ENCODE measurements around the gene IGFBP2. TPM values are rescaled to one million over a fixed set of nuclear protein-coding genes. Genes with fewer than 3 reads are reported as not detected.
A peak's percentile ranks its signal among the peaks of the same experiment; 100 is the strongest.

Gene IGFBP2
- total RNA-seq, 1 donor from 2014 or later, result 208 TPM

DNA sequence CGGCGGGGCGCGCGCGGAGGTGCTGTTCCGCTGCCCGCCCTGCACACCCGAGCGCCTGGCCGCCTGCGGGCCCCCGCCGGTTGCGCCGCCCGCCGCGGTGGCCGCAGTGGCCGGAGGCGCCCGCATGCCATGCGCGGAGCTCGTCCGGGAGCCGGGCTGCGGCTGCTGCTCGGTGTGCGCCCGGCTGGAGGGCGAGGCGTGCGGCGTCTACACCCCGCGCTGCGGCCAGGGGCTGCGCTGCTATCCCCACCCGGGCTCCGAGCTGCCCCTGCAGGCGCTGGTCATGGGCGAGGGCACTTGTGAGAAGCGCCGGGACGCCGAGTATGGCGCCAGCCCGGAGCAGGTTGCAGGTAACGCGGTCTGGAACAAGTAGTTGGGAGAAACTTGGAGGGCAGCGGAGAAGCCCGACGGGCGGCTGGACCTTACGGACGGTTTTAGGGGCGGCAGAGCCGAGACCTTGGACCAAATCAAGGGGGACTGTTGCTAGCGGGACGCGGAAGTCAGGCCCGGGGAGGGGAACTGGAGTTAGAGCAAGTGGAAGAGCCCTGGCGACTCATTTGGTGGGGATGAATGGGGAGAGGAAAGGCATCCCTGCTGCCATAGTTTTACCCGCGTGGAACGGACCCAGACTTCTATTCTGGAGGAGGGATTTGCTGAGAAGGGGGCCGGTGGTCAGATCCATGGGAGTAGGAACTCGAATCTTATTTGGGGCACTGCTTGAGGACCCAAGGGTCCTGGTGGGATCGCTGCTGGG, 573 bp downstream of the IGFBP2 start:
- H3K36me3 Mint-ChIP-seq (ENCODE audit: unreplicated experiment), result peaks cover 5% of the 10 kb centered on the region
- peaks cover 35% of the 10 kb centered on the region for H3K9me3 Mint-ChIP-seq (ENCODE audit: unreplicated experiment)
- H3K4me1 Mint-ChIP-seq (ENCODE audit: low read depth, unreplicated experiment), result peaks cover 28% of the 10 kb centered on the region
- peak; percentile 66 for DNase-seq
- peak overlapping the region; percentile 98 for H3K4me3 Mint-ChIP-seq (ENCODE audit: unreplicated experiment)
- TF ChIP-seq, protein P1, sequence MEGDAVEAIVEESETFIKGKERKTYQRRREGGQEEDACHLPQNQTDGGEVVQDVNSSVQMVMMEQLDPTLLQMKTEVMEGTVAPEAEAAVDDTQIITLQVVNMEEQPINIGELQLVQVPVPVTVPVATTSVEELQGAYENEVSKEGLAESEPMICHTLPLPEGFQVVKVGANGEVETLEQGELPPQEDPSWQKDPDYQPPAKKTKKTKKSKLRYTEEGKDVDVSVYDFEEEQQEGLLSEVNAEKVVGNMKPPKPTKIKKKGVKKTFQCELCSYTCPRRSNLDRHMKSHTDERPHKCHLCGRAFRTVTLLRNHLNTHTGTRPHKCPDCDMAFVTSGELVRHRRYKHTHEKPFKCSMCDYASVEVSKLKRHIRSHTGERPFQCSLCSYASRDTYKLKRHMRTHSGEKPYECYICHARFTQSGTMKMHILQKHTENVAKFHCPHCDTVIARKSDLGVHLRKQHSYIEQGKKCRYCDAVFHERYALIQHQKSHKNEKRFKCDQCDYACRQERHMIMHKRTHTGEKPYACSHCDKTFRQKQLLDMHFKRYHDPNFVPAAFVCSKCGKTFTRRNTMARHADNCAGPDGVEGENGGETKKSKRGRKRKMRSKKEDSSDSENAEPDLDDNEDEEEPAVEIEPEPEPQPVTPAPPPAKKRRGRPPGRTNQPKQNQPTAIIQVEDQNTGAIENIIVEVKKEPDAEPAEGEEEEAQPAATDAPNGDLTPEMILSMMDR (IDR thresholded peaks at IDR 0.05; ENCODE audit: partially characterized antibody, unreplicated experiment), result no peak
- H3K27me3 Mint-ChIP-seq (ENCODE audit: unreplicated experiment), result peaks cover 27% of the 10 kb centered on the region
- H3K27ac Mint-ChIP-seq (ENCODE audit: unreplicated experiment), result peak overlapping the region; percentile 88

DNA sequence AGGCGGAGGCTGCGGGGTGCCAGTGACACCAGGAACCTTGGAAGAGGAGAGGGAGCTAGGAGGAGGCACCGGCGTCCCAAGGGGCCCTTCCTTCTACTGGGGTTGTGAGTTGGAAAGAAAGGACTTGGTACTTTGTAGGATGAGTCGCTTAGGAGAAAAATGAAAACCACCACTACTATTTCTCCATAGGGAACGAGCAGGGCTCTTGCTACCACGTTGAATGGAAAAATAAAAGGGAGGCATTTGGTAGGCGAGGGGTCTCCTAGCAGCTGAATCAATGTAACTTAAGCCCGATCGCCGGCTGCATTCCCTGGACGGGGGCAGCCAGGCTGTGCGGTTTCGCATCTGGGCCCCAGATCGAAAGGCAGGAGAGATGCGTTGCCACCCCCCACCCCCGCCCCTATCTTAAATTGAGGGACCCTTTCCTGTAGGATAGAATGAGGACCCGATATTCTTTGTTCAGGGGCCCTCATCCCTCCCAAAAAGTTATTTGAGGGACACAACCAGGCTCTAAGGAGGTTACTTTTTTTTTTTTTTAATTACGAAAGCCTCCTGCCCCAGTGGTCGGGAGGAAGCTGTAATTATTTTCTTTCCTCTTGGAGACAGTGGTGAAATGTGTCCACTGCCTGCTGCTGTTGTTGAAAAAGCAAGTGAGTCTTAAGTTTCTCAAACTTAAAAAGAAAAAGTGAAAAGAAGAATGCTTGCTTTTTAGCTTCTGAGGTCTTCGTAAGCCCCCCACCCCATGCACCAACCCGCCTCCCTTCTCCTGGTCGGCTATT, 1.3 kb downstream of the IGFBP2 start:
- Mint-ChIP-seq H3K27me3 (ENCODE audit: unreplicated experiment) (peaks cover 27% of the 10 kb centered on the region), H3K9me3 (ENCODE audit: unreplicated experiment) (peaks cover 37% of the 10 kb centered on the region), H3K4me3 (ENCODE audit: unreplicated experiment) (peak overlapping the region; percentile 98), H3K36me3 (ENCODE audit: unreplicated experiment) (peaks cover 5% of the 10 kb centered on the region), H3K4me1 (ENCODE audit: low read depth, unreplicated experiment) (peaks cover 28% of the 10 kb centered on the region), H3K27ac (ENCODE audit: unreplicated experiment) (peak overlapping the region; percentile 88)
- TF ChIP-seq, protein P1 (IDR thresholded peaks at IDR 0.05; ENCODE audit: partially characterized antibody, unreplicated experiment), result no peak
- DNase-seq, result peak; percentile 54

- Mint-ChIP-seq H3K4me1 (ENCODE audit: low read depth, unreplicated experiment) (peaks cover 32% of the 10 kb centered on the region), H3K9me3 (ENCODE audit: unreplicated experiment) (peaks cover 36% of the 10 kb centered on the region), H3K27ac (ENCODE audit: unreplicated experiment) (peak overlapping the region; percentile 84), H3K36me3 (ENCODE audit: unreplicated experiment) (peaks cover 5% of the 10 kb centered on the region), H3K4me3 (ENCODE audit: unreplicated experiment) (peak overlapping the region; percentile 98), H3K27me3 (ENCODE audit: unreplicated experiment) (peaks cover 29% of the 10 kb centered on the region)
- DNase-seq, result no peak
- TF ChIP-seq, protein P1 (IDR thresholded peaks at IDR 0.05; ENCODE audit: partially characterized antibody, unreplicated experiment), result no peak
Measured at GRCh38 chr2:216635171-216635570, 2.0 kb downstream of the IGFBP2 start.

GRCh38 chr2:216635701-216636550, 2.7 kb downstream of the IGFBP2 start:
- H3K4me3 Mint-ChIP-seq (ENCODE audit: unreplicated experiment), result peak overlapping the region; percentile 98
- DNase-seq, result peak; percentile 72

More at GRCh38 chr2:216635701-216636550, 2.7 kb downstream of the IGFBP2 start:
- H3K36me3 Mint-ChIP-seq (ENCODE audit: unreplicated experiment), result peaks cover 5% of the 10 kb centered on the region
- TF ChIP-seq, protein P1 (IDR thresholded peaks at IDR 0.05; ENCODE audit: partially characterized antibody, unreplicated experiment), result no peak
- peak overlapping the region; percentile 84 for H3K27ac Mint-ChIP-seq (ENCODE audit: unreplicated experiment)
- peaks cover 35% of the 10 kb centered on the region for H3K9me3 Mint-ChIP-seq (ENCODE audit: unreplicated experiment)
- peaks cover 32% of the 10 kb centered on the region for H3K4me1 Mint-ChIP-seq (ENCODE audit: low read depth, unreplicated experiment)
- H3K27me3 Mint-ChIP-seq (ENCODE audit: unreplicated experiment), result peaks cover 29% of the 10 kb centered on the region
